H1 (cell line): ENCODE data around the gene PDIA5. TPM values are rescaled to one million over a fixed set of nuclear protein-coding genes. Genes with fewer than 3 reads are reported as not detected.

Experiments used
- CTCF ChIA-PET: fragments of 300-600 bp; sonication (Branson Sonifier 250); formaldehyde crosslinking; loops from one replicate; lab custom pipeline; 2021; ENCODE audit not compliant: partially characterized antibody; lab: Charles Lee
- POLR2A ChIA-PET: fragments of 300-600 bp; sonication (Branson Sonifier 250); formaldehyde crosslinking; loops from one replicate; lab custom pipeline; 2021; ENCODE audit warnings: inconsistent platforms; ENCODE audit not compliant: partially characterized antibody; lab: Charles Lee
- DNase-seq, 2 experiments: peaks; one replicate each; pipeline versions ENCODE4 v3.0.0 to v3.0.0-alpha.2; 2010 to 2022; ENCODE audit warnings: low spot score in 2 of 2, low read depth in 1 of 2, mixed read lengths in 1 of 2
- FAIRE-seq: peaks from 2 replicates; lab custom pipeline; 2011; peaks lifted over from hg19 to GRCh38; lab: Jason Lieb, UNC
- H2AFZ ChIP-seq: 2 replicates; pipeline ENCODE4 v1.8.1; 2012; ENCODE audit warnings: low read length, inconsistent platforms
- H2AK5ac ChIP-seq: 2 replicates; pipeline ENCODE4 v1.6.1; 2013; ENCODE audit warnings: low read depth, low read length
- H2BK120ac ChIP-seq: replicated peaks from 2 replicates; pipeline ENCODE3; 2013; ENCODE audit warnings: low read depth, low read length, inconsistent platforms
- H2BK12ac ChIP-seq: 2 replicates; pipeline ENCODE4 v1.6.1; 2013; ENCODE audit warnings: low read depth, low read length
- H2BK15ac ChIP-seq: 2 replicates; pipeline ENCODE4 v1.6.1; 2013; ENCODE audit warnings: low read length
- H2BK20ac ChIP-seq: 2 replicates; pipeline ENCODE4 v1.6.1; 2013; ENCODE audit warnings: low read length
- H2BK5ac ChIP-seq: 2 replicates; pipeline ENCODE4 v1.6.1; 2013; ENCODE audit warnings: low read depth, low read length
- H3K14ac ChIP-seq: 2 replicates; pipeline ENCODE4 v1.6.1; 2013; ENCODE audit warnings: inconsistent platforms; ENCODE audit not compliant: insufficient read length
- H3K18ac ChIP-seq: 2 replicates; pipeline ENCODE4 v1.6.1; 2013; ENCODE audit warnings: low read length; ENCODE audit errors: extremely low read depth
- H3K23ac ChIP-seq: 2 replicates; pipeline ENCODE4 v1.6.1; 2013; ENCODE audit warnings: inconsistent platforms; ENCODE audit not compliant: insufficient read length
- H3K23me2 ChIP-seq: 2 replicates; pipeline ENCODE4 v1.6.1; 2013; ENCODE audit warnings: low read depth, low read length
- H3K27ac ChIP-seq: 2 replicates; pipeline ENCODE4 v1.6.1; 2011; ENCODE audit warnings: low read depth, low read length, inconsistent platforms
- H3K27me3 ChIP-seq, 4 experiments: replicated peaks in 1 of 4; 1 replicate in 1 of 4; 2 replicates in 3 of 4; pipeline versions ENCODE4 v1.6.1 to v1.8.1; 2011 to 2013; ENCODE audit warnings: low read length in 3 of 4, mild to moderate bottlenecking in 3 of 4, inconsistent platforms in 2 of 4, mixed read lengths in 2 of 4, moderate library complexity in 1 of 4; ENCODE audit not compliant: control insufficient read depth in 3 of 4, insufficient read depth in 3 of 4; ENCODE audit errors: extremely low read depth in 1 of 4
- H3K36me3 ChIP-seq, 4 experiments: 2 replicates each; pipeline versions ENCODE4 v1.6.1 to v1.8.1; 2011 to 2013; ENCODE audit warnings: mild to moderate bottlenecking in 4 of 4, low read length in 3 of 4, moderate library complexity in 2 of 4, control low read depth in 1 of 4, inconsistent platforms in 1 of 4; ENCODE audit not compliant: insufficient read depth in 4 of 4, control insufficient read depth in 2 of 4
- H3K4ac ChIP-seq: replicated peaks from 2 replicates; pipeline ENCODE3; 2013; ENCODE audit warnings: low read length, low read depth, mixed read lengths, inconsistent platforms; ENCODE audit not compliant: insufficient read length
- H3K4me1 ChIP-seq, 4 experiments: replicated peaks in 1 of 4; 1 replicate in 1 of 4; 2 replicates in 3 of 4; pipeline versions ENCODE4 v1.6.1 to v1.8.1; 2011 to 2013; ENCODE audit warnings: low read length in 3 of 4, inconsistent platforms in 2 of 4, mixed read lengths in 1 of 4; ENCODE audit not compliant: insufficient read depth in 4 of 4, control insufficient read depth in 3 of 4
- H3K4me2 ChIP-seq, 2 experiments: 2 replicates each; pipeline versions ENCODE4 v1.6.1 to v1.8.1; 2011 to 2013; ENCODE audit warnings: low read depth in 2 of 2, low read length in 2 of 2, control low read depth in 1 of 2, inconsistent platforms in 1 of 2, mild to moderate bottlenecking in 1 of 2; ENCODE audit not compliant: insufficient read depth in 1 of 2
- H3K4me3 ChIP-seq, 4 experiments: fragments of 200-600, 300-600 bp in 1 of 4; sonication (generic), shearing (Covaris generic), sonication (Bioruptor Twin) in 1 of 4; 2 replicates each; pipeline versions ENCODE4 v1.5.1 to v1.8.1; 2011 to 2016; ENCODE audit warnings: low read length in 4 of 4, low read depth in 3 of 4, control low read depth in 2 of 4, inconsistent platforms in 2 of 4, mild to moderate bottlenecking in 2 of 4, mixed read lengths in 1 of 4, moderate library complexity in 1 of 4; ENCODE audit not compliant: insufficient read depth in 2 of 4; ENCODE audit errors: extremely low read depth in 1 of 4
- H3K56ac ChIP-seq: replicated peaks from 2 replicates; pipeline ENCODE3; 2013; ENCODE audit warnings: low read depth, mild to moderate bottlenecking, mixed read lengths, low read length, inconsistent platforms; ENCODE audit not compliant: insufficient read length
- H3K79me1 ChIP-seq: 2 replicates; pipeline ENCODE4 v1.6.1; 2013; ENCODE audit warnings: low read depth, low read length, control low read depth
- H3K79me2 ChIP-seq, 2 experiments: 2 replicates each; pipeline versions ENCODE4 v1.6.1 to v1.8.1; 2012 to 2013; ENCODE audit warnings: low read length in 2 of 2, mild to moderate bottlenecking in 2 of 2, inconsistent platforms in 1 of 2; ENCODE audit not compliant: insufficient read depth in 2 of 2, control insufficient read depth in 1 of 2
- H3K9ac ChIP-seq, 4 experiments: replicated peaks in 1 of 4; 1 replicate in 1 of 4; 2 replicates in 3 of 4; pipeline versions ENCODE4 v1.6.1 to v1.8.1; 2011 to 2013; ENCODE audit warnings: low read depth in 3 of 4, low read length in 3 of 4, control low read depth in 2 of 4, mild to moderate bottlenecking in 2 of 4, moderate library complexity in 2 of 4, inconsistent platforms in 1 of 4; ENCODE audit errors: extremely low read depth in 1 of 4
- H3K9me3 ChIP-seq, 2 experiments: 2 replicates each; pipeline versions ENCODE4 v1.6.1 to v1.8.1; 2012 to 2013; ENCODE audit warnings: mild to moderate bottlenecking in 2 of 2, moderate library complexity in 2 of 2, control low read depth in 1 of 2, inconsistent platforms in 1 of 2, low read depth in 1 of 2, low read length in 1 of 2, mixed read lengths in 1 of 2; ENCODE audit not compliant: insufficient read depth in 2 of 2
- H4K20me1 ChIP-seq, 2 experiments: replicated peaks in 1 of 2; 2 replicates each; pipeline versions ENCODE3 to v1.8.1; 2011 to 2013; ENCODE audit warnings: inconsistent platforms in 2 of 2, low read length in 2 of 2, mild to moderate bottlenecking in 1 of 2; ENCODE audit not compliant: insufficient read depth in 2 of 2, control insufficient read depth in 1 of 2
- H4K5ac ChIP-seq: 2 replicates; pipeline ENCODE4 v1.6.1; 2013; ENCODE audit warnings: low read length, low read depth, mixed read lengths, inconsistent platforms; ENCODE audit not compliant: insufficient read length
- H4K8ac ChIP-seq: 2 replicates; pipeline ENCODE4 v1.8.0; 2013; ENCODE audit warnings: mild to moderate bottlenecking, moderate library complexity, low read length, inconsistent platforms; ENCODE audit not compliant: insufficient read depth; ENCODE audit errors: extremely low read depth
- H4K91ac ChIP-seq: replicated peaks from 2 replicates; pipeline ENCODE3; 2013; ENCODE audit warnings: low read length, mixed read lengths, inconsistent platforms; ENCODE audit not compliant: insufficient read length
- BRCA1 ChIP-seq: IDR thresholded peaks from 2 replicates; pipeline ENCODE4 v1.6.1; 2012; ENCODE audit warnings: low read depth, low read length, improper control_type of control experiment
- CREB1 ChIP-seq: IDR thresholded peaks from 2 replicates; pipeline ENCODE4 v1.6.1; 2012; ENCODE audit warnings: inconsistent platforms
- FOSL1 ChIP-seq: IDR thresholded peaks from 2 replicates; pipeline ENCODE4 v1.6.1; 2011; ENCODE audit warnings: mild to moderate bottlenecking, low read depth, low read length, moderate library complexity; ENCODE audit not compliant: insufficient read depth
- KDM5A ChIP-seq: fragments of 200-600 bp; IDR thresholded peaks from 2 replicates; pipeline ENCODE4 v1.7.1; 2012; ENCODE audit warnings: mild to moderate bottlenecking, low read length, inconsistent platforms, mixed read lengths
- RBBP5 ChIP-seq: IDR thresholded peaks from 2 replicates; pipeline ENCODE4 v1.7.1; 2012; ENCODE audit warnings: low read depth, mild to moderate bottlenecking, inconsistent platforms, low read length, moderate library complexity, borderline replicate concordance
- RFX5 ChIP-seq: IDR thresholded peaks from 2 replicates; pipeline ENCODE4 v1.6.1; 2011; ENCODE audit warnings: low read depth, low read length, improper control_type of control experiment, borderline replicate concordance
- TAF1 ChIP-seq: IDR thresholded peaks from 2 replicates; pipeline ENCODE4 v1.6.1; 2011; ENCODE audit warnings: mild to moderate bottlenecking, low read depth, low read length
- WGBS, 2 experiments: shearing (Covaris generic) in 1 of 2; methylation state at CpG; one replicate each; pipeline versions ENCODE4 v1.1.6 to v1.1.7; 2013 to 2015; ENCODE audit warnings: low lambda C conversion rate in 2 of 2, mixed read lengths in 2 of 2, inconsistent platforms in 1 of 2, low coverage in 1 of 2, missing lambda C conversion rate in 1 of 2; ENCODE audit not compliant: insufficient replicate concordance in 2 of 2, insufficient coverage in 1 of 2, insufficient read length in 1 of 2; ENCODE audit errors: extremely low coverage in 1 of 2, missing lambda C conversion rate in 1 of 2; 5-methylcytosine and 5-hydroxymethylcytosine counted together
- polyA plus RNA-seq, 7 experiments: library from polyadenylated mRNA; depleted of rRNA in 3 of 7; stranded (reverse) in 5 of 7; unstranded in 2 of 7; fragments of >200 nt in 5 of 7; fragments of 200-250 nt in 2 of 7; gene quantifications; 1 replicate in 5 of 7; 2 replicates in 1 of 7; 4 replicates in 1 of 7; pipeline versions ENCODE4 v1.2.1 to v1.2.3, GENCODE V29; 2011 to 2013; ENCODE audit warnings: missing spikeins in 2 of 7, mixed read lengths in 2 of 7
- total RNA-seq: library from RNA; stranded (reverse); fragmentation: NEBNext Ultra II Directional; extraction: Animal tissue kit (Norgen Biotek cat#: 25700); gene quantifications from 2 replicates; pipeline ENCODE4 v1.2.1, GENCODE V29; 2021

Gene PDIA5
- total and polyA plus RNA-seq, 2 of the 8 experiments (the other 6 are each of a cell fraction or from before 2014, with no cell fraction given): 18.2 to 32.8 TPM

GRCh38 chr3:123096126-123096525 is 29.3 kb downstream of the PDIA5 start:
- ChIA-PET CTCF (interaction anchor here (0.7 to 1.8 kb wide), 5 partner anchors 15 to 64 kb away, joined by 3 to 4 read pairs (median 4); partner anchors contain the start of gene PDIA5), POLR2A (no interaction called here)
- DNase-seq (no peak), FAIRE-seq (no peak)
- Histone ChIP-seq H4K5ac (no peak overlapping the region), H3K23me2 (no peaks in the 10 kb centered on the region), H3K79me1 (peaks cover 10% of the 10 kb centered on the region), H2BK12ac (no peak overlapping the region), H2AK5ac (no peak overlapping the region), H2BK20ac (no peak overlapping the region), H3K18ac (no peak overlapping the region), H4K91ac (no peak overlapping the region), H3K9me3 (no peaks in the 10 kb centered on the region), H3K27ac (no peak overlapping the region), H3K4ac (no peak overlapping the region), H3K23ac (no peak overlapping the region), H3K36me3 (peaks cover 0 to 12% (median 4%) of the 10 kb centered on the region in 4 experiments; a peak in 4 of 8 replicates), H3K27me3 (no peaks in the 10 kb centered on the region), H4K8ac (no peak overlapping the region), H2AFZ (no peak overlapping the region), H3K14ac (no peak overlapping the region), H2BK5ac (no peak overlapping the region), H3K56ac (no peak overlapping the region), H3K79me2 (no peaks in the 10 kb centered on the region; a peak in 1 of 4 replicates), H2BK15ac (no peak overlapping the region), H3K4me2 (no peak overlapping the region), H3K4me1 (peaks cover 4 to 22% (median 13%) of the 10 kb centered on the region in 4 experiments), H3K4me3 (no peak overlapping the region), H2BK120ac (no peak overlapping the region), H3K9ac (no peak overlapping the region), H4K20me1 (peaks cover 1 to 6% of the 10 kb centered on the region in 2 experiments)
- 95% methylated on average over 9 of the region's 9 CpGs; no CpG with 5 or more reads in 1 of the 2 experiments for WGBS, 2 experiments
- TF ChIP-seq TAF1: no peak
- TF ChIP-seq RBBP5: no peak
- no peak for TF ChIP-seq KDM5A
- no peak for TF ChIP-seq RFX5
- TF ChIP-seq BRCA1: no peak
- TF ChIP-seq CREB1: no peak
- no peak for TF ChIP-seq FOSL1
